Left cardiac atrium (tissue), 4 donors: Measurements from ENCODE around the gene CXCL13. TPM values are rescaled to one million over a fixed set of nuclear protein-coding genes. Genes with fewer than 3 reads are reported as not detected.
A peak's percentile ranks its signal among the peaks of the same experiment; 100 is the strongest.
"Not testable (repeated sequence)": the region's sequence is repeated elsewhere in the genome, so short reads cannot be mapped to it uniquely, and the experiment has no call there.

Experiments
- ATAC-seq, 2 donors: fragments of 200-7000 bp; cut with Tn5 transposase; one replicate each; pipeline ENCODE4 v1.9.1; 2020; ENCODE audit warnings: mild to moderate bottlenecking in 2 of 2, moderate library complexity in 2 of 2
- DNase-seq: peaks from one replicate; pipeline ENCODE4 v3.0.0-alpha.2; 2020
- intact Hi-C, 2 donors: fragments of 100-400 bp; cut with DNase I; formaldehyde crosslinking; loops; one replicate each; pipeline versions ENCODE4 v1.14.1 to v1.15.1; 2022 to 2023
- total RNA-seq, 2 donors: library from RNA; stranded (reverse); fragmentation: NEBNext Ultra II Directional; extraction: Animal tissue kit (Norgen Biotek cat#: 25700); gene quantifications; one replicate each; pipeline ENCODE4 v1.2.1, GENCODE V29; 2021
- donor health status: DM: no; HTN: yes; CAD: no.
- donor health status: DM: no; HTN: yes; CAD: no; lungs with severe emphysema.
- donor health status: DM: yes; HTN: yes; CAD: no.
- donor health status: Dilated cardiomyopathy.

Gene CXCL13
- total RNA-seq, 2 donors from 2014 or later, result not detected

DNA sequence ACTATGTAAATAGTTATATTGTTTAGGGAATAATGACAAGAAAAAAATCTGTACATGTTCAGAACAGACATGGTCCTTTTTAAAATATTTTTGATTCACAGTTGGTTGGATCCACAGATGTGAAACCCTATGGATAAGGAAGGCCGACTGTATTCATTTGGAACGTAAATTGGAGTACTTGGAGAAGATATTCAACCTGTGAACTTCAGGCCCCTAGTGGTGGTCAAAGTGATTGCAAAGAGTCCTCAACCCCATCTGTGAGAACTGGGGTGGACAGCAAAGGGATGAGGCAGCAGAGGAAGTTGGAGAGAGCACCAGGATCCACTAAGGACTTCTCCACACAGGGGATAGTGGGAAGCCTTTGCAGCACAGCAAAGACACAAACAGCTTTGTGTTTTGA is 6.2 kb upstream of the CXCL13 start:
- DNase-seq (no peak), ATAC-seq (peak in 1 of 2 donors; percentile 54)
- intact Hi-C loops, result loop anchor here in 1 of 2 donors (10.0 kb wide), 1 partner anchor 135 kb away; no protein-coding TSS in a partner anchor

DNA sequence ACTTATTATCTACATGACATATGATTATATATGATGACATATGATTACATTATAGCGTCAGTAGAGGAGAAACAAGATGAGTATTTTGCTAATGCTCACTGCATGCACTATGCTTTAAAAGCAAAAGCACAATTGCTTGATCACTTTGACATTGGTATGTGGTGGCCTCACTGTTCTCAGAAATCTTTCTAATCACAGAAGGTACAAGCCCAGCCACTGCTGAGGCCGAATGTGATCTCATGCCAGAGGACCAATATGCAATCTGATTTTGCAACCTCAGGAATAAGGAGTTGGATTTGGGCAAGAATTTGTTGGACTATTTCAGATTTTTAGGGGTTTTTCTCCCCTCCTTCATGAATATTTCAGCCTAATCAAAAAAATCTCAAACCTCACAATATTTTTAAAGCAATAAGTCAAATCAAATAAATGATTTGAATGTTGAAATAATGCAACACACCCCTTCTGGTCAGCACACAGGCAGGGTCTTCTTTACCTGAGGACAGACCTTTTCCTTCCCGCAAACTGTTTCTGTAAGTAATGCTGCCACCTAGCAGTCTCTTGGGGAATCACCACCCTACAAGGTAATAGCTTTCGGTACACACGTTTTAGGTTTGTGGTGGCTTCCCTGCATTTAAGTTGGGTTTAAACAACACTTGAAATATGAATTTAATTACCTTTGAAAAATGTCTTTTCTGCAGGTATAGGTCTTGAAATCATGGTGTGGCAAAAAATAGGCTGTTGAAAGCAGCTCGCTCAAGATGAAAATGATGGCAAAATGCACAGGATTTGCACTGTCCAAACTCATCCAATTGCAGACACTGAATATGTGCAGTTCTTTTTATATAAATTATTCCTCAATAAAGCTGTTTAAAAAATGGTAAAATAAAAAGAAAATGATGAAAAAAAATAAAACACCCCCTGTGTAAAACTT is 4.8 kb upstream of the CXCL13 start:
- DNase-seq (no peak), ATAC-seq (peak in 1 of 2 donors; percentile 47)
- intact Hi-C loops, result loop anchor here in 1 of 2 donors (2.0 kb wide), 1 partner anchor 216 kb away; no protein-coding TSS in a partner anchor

DNA sequence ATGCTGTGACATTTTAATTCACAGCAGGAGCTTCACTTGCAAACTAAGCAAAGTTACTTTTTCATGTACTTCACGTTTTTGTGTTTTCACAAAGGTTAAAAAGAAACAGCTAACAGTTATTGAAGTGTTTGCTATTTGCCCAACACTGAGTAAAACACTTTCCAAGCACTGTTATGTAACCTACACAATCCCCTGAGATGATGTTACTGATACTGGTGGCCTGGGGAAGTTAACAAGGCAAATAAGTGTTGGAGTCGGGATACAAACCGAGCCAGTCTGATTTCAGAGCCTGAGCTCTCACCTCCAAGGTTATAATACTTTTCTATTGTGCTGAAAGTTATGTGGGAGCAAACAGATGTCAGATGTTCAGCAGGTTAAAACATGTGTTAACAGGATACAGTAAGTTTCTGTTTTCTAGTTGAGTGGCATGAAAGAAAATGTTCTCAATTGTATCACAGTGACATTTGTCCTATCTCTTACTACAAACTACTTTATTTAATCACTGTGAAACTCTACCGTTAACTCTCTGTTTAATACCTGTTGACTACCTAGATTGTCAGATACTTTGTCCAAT is 3.9 kb upstream of the CXCL13 start:
- ATAC-seq, result no peak
- intact Hi-C loops, result loop anchor here in 1 of 2 donors (2.0 kb wide), 1 partner anchor 217 kb away; no protein-coding TSS in a partner anchor
- DNase-seq, result no peak

DNA sequence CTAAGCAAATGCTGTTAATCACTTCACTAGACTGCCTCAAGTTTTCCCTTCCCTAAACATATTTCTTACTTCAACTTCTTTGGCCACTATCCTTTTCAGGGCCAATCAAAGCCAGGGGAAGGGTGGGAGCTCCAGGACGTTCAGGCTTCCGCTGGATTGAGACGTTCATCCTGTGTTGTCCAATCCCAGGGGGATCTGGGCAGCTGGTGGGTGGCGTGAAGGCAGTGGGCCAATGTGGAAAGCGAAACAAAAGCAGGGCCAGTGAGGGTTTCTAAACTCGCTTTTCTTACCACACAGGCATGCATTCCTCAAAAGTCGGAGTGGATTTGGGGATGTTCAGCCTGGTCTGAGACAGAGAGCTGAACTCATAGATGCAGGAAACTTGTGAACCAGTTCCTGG is 7.6 kb downstream of the CXCL13 start:
- intact Hi-C loops, result no loop called here
- ATAC-seq (peak; percentile 57 to 88), DNase-seq (peak; percentile 58)

DNA sequence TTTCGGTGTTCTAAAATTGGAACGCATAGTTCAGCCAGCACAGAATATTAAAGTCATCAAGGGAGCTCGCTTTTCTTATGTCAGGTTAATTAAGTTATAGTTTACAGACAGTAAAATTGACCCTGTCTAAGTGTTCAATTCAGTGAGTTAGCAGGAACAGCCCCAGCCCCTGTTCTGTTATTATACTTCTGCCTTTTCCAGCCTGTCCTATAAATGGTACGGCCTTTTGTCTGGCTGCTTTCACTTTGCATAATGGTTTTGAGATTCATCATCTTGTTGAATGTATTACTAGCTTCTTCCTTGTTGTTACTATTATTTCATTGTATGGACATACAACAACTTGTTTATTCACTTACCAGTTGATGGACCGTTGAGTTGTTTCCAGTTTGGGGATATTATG is 9.5 kb downstream of the CXCL13 start:
- intact Hi-C loops, result no loop called here
- ATAC-seq (no peak), DNase-seq (no peak)

DNA sequence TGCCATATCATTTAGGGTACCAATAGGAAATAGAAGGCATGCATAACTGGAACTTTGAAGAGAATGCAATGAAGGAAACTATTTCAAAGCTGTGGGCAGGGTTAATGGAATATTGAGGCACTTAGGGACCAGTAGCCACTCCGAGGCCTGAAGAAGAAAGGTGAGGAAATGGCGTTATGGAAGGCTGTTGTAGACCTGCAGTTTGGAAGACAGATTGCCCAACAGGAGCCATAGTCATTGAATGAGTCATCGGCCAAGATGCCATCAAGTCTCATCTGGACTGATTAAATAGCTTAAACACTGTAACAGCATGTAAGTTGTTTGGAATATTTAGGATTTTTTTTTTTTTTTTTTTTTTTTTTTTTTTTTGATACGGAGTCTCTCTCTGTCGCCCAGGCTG is 11.6 kb downstream of the CXCL13 start:
- intact Hi-C loops, result no loop called here
- DNase-seq (no peak), ATAC-seq (no peak)

DNA sequence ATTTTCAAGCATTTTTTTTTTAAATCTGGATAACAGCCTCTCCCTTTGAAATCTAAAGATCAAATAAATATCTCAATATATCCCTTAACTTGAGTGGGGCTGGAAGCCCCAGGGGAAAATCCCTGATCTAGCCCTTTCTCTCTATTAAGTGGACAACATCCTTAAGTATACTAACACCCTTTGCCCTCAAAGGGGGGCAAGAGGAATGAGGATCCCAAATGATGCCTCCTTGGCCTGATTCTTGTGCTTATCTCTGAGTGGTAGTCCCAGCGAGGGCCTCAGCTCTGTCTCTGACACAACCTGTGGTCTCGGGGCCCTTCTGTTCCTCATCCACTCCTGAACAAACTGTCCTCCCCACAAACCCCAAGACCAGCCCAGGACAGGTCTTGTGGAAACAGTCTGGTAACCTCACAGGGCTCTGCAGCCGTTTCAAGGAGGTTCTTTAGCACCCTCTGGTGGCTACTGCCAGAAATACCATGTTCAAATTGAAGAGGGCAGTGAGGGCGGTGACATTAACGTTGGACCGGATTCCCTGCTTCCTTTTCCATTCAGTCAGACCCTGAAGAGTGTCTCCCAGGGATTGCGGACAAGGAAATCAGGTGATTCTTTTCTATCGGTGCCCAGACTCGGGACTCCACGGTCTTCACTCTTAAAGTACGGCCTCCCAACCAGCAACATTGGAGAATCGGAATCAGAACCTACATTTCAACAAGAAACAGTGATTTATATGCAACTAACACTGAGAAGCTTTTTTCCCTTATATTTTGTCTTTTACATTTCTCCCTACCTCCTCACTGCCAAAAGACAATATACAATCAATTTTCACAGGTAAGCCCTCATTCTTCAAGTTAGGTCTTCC is 13.0 kb downstream of the CXCL13 start:
- intact Hi-C loops, result loop anchor here in 1 of 2 donors (2.0 kb wide), 1 partner anchor 232 kb away; no protein-coding TSS in a partner anchor
- ATAC-seq (peak; percentile 87 to 96), DNase-seq (peak; percentile 58)

DNA sequence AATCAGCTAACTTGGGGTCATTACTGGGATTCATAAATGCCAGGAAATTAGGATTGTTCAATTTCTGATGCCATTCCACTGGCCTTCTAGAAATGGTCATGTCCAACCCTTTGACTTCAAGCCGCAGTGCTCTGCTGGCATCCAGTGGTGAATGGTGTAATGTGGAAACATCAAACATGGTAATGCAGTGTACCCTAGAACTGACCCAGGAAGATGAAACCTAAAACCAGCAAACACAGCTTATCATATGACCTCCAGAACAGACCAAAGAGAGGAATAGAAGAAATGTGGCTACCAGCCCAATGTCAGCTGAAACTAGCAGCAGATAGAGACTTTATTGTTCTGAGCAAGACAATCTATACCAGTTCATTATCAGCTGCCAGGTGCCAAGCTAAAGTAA is 13.8 kb downstream of the CXCL13 start:
- intact Hi-C loops, result loop anchor here in 1 of 2 donors (2.0 kb wide), 1 partner anchor 233 kb away; no protein-coding TSS in a partner anchor

DNA sequence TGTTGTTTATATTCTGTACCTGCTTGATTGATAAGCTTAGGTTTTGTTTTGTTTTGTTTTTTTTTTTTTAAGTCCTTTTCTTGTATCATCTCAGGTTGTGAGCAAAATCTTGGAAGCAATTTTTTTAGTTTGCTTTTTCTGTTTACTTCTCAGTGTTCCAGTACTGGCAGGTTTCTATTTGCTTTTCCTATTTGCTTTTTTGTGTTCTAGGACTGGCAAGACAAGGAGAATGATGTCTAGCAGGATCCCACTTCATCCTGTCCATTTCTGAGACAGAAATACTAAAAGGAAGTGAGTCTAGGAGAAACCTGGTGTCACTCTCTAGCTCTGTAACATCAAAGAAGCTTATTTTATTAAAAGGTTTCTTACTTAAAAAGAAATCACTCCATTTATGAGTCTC is 15.6 kb downstream of the CXCL13 start:
- intact Hi-C loops, result no loop called here
- no peak for ATAC-seq
- DNase-seq, result no peak

More for the DNA sequence above, 13.8 kb downstream of the CXCL13 start:
- no peak for ATAC-seq
- DNase-seq, result no peak

DNA sequence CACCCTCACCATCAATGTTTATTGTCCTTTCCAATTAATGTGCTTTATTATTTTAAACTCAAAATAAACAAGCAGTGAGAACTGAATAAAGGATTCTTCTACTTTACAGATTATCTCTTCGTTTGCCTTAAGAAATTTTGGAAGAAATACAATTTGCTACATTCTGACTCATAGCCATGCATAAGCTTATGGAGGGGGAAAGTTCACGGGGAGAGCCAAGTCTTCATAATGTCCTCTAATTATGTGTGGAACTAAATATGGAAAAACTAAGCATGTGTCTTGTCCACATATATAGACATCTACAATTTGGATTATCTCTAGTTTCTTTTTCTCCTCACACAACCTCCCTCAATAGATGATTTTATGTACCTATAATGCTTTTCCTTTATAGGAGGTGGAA is 17.5 kb downstream of the CXCL13 start:
- ATAC-seq (no peak), DNase-seq (no peak)
- intact Hi-C loops, result no loop called here

DNA sequence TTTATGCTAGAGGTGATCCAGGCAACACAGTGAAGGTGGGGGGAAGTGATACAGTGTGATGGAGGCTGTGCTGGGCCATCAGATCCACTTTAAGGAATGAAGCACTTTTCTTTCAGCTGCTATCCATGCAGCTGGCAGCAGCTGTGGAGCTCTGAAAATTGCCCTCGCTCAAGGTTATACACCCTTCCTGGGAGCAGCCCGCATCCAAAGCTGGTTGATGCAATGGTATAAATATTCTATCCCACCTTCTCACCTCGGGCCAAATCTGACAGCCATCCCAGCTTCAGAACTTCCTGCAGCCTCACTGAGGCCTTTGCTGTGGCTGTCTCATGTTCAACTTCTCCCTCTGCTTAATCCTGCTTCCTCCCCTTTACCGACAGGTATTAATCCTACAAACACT is 18.6 kb downstream of the CXCL13 start:
- ATAC-seq (no peak), DNase-seq (no peak)
- intact Hi-C loops, result no loop called here

DNA sequence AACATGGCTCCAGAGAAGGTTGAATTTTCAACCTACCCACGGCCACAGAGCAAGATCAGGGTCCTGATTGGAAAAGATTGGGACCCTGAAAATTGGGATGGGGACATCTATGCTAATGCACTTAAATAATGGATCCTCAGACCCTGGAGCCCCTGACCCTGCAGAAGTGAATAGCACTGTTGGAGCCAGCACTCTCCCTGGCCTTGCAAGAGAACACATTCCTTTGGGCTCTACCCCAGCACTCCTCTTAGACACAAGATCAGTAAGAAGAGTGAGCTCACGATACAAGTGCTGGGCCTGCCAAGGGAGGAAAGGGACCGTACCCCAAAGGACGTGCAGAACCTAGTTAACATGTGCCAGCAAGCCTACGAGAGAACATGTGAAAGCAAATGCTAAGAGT is 19.9 kb downstream of the CXCL13 start:
- ATAC-seq, result no peak
- no peak for DNase-seq
- intact Hi-C loops, result no loop called here

DNA sequence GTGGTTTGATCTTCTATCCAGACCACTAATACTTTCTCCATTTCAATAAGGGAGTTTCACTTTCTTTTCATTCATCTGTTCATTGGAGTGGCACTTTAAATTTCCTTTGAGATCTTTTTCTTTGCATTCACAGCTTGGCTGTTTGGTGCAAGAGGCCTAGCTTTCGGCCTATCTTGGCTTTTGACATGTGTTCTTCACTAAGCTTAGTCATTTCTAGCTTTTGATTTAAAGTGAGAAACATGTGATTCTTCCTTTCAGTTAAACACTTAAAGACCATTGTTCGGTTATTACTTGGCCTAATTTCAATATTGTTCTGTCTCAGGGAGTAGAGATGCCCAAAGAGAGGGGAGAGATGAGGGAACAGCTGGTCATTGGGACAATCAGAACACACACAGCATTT is 24.3 kb downstream of the CXCL13 start:
- DNase-seq, result no peak
- no peak for ATAC-seq
- intact Hi-C loops, result no loop called here

DNA sequence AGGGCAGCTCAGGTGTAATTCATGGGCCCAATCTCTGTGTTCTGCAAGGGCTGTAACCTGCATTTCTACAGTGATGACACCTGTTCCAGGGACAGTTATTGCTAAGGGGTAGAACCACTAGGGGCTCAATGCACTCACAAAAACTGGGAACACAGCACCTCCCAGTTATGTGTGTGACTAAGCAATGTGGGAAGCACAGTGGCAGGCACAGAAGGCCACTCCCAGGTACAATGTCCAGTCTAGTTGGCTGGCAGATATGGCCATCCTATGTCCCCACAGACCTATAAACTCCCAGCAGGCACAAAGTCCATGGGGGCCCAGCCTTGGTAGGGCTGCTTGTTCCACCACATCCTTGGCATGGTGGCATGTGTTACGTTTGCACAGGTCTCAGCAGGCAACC is 25.7 kb downstream of the CXCL13 start:
- intact Hi-C loops, result no loop called here
- DNase-seq (no peak), ATAC-seq (no peak)

DNA sequence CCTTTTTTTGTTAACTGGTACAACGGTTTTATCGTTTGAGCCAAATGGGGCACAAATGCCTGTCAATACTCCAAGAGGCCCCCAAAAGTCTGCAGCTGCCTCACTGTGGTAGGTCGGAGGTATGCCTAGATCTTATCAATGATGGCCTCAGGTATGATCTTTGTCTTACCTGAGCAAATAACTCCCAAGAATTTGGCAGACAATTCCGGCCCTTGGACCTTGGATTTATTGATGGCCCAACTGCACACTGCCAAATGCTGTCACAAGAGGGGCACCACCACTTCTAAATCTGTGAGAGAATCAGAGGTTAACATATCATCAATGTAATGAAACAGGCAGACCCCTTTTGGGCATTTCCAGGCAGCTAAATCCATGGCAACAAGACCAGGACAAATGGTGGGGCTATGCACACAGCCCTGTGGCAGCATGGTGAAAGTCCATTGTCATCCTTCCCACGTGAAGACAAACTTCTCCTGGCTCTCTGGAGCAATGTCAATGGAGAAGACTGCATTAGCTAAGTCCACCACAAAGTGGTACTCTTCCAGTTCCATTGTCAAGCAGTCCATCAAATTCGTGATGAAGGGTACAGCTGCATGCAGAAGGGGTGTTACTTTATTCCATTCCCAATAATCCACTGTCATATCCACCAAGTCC is 28.6 kb downstream of the CXCL13 start:
- intact Hi-C loops, result no loop called here
- DNase-seq (no peak), ATAC-seq (no peak)

DNA sequence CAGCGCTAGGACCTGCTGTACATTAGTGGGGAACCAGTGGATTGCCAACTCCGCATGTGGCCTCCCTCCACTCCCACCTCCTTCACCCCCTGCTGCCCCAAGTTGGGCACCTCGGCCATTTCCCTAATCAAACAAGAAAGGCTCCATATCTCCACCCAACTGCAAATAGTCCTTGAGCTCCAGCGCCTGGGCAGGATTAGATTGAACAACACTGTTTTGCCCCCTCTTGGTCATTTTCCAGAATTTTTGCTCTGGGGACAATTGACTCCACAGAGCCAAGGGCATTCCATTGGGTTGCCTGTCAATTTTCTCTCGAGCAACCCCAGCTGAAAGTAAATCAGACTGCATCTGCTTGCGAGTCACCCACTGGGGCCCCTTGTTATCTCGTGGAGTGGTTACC is 29.6 kb downstream of the CXCL13 start:
- ATAC-seq, result no peak
- intact Hi-C loops, result no loop called here
- no peak for DNase-seq

DNA sequence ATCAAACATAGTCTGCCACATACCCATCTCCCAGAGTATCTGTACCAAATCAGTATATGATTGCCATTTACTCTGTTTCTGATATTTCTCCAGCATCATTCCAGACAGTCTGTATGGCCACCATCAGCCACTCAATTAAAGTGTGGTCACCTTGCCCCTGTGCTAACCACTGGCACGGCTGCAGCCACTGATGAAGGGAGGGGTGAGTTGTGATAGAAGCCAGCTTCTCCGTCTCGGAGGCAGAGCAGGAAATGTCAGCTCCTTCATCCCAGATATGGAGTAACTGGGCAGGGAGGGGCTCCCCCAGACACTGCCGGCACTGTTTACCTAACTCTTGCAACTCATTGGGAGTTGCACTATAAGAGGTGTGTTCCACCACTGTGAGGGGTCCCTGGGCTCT is 30.3 kb downstream of the CXCL13 start:
- no peak for DNase-seq
- ATAC-seq, result no peak
- intact Hi-C loops, result no loop called here

DNA sequence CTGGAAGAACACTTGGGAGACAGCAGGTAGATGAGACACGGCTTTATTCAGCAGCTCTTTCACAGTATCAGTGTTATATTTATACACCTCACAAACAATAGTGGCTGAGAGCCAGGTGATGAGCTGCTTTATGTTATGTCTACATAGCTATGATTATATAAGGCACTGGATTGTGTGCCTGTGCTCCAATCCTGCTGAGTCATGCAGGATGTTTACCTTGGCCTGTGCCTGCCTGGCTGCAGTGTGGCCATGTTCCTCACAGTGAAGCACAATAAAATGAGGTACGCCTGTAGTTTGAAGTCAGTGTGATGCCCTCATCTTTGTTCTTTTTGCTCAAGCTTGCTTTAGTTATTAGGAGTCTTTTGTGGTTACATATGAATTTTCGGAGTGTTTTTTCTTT is 31.3 kb downstream of the CXCL13 start:
- intact Hi-C loops, result no loop called here

DNA sequence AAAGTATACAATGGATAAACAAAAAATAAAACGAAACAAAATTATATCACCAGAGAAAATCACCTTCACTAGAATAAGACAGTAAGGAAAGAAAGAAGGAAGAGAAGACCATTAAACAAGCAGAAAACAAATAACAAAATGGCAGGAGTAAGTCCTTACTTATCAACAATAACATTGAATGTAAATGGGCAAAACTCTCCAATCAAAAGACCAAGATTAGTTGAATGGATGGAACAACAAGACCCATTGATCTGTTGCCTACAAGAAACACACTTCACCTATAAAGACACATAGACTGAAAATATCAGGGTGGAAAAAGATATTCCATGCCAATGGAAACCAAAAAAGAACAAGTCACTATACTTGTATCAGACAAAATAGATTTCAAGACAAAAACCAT is 38.4 kb downstream of the CXCL13 start:
- ATAC-seq, DNase-seq, intact Hi-C loops: not testable (repeated sequence)

More for the DNA sequence above, 31.3 kb downstream of the CXCL13 start:
- DNase-seq, result peak; percentile 46
- ATAC-seq, result peak in 1 of 2 donors; percentile 62
